GM12873 (cell line): ENCODE results near the gene MAP2K2.

Experiments
- TF ChIP-seq, protein P1 (sequence below): IDR thresholded peaks from 2 replicates; pipeline ENCODE4 v1.5.1; 2012; ENCODE audit warnings: low read depth, mild to moderate bottlenecking, moderate library complexity, low read length, control low read depth; ENCODE audit not compliant: insufficient read depth; ENCODE audit errors: missing control alignments

Gene MAP2K2

DNA sequence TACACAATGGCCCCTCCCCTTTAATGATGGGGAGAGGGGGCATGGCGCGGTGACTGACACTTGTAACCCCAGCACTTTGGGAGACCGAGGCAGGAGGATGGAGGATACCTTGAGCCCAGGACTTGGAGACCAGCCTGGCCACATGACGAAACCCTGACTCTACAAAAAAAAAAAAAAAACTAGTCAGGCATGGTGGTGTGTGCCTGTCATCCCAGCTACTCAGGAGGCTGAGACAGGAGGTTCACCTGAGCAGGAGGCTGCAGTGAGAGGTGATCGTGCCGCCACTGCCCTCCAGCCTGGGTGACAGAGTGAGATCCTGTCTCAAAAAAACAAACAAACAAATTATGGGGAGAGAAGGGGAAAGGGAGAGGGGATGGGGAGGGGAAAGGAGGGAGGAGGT, 43.4 kb downstream of the MAP2K2 start:
- TF ChIP-seq, protein P1, sequence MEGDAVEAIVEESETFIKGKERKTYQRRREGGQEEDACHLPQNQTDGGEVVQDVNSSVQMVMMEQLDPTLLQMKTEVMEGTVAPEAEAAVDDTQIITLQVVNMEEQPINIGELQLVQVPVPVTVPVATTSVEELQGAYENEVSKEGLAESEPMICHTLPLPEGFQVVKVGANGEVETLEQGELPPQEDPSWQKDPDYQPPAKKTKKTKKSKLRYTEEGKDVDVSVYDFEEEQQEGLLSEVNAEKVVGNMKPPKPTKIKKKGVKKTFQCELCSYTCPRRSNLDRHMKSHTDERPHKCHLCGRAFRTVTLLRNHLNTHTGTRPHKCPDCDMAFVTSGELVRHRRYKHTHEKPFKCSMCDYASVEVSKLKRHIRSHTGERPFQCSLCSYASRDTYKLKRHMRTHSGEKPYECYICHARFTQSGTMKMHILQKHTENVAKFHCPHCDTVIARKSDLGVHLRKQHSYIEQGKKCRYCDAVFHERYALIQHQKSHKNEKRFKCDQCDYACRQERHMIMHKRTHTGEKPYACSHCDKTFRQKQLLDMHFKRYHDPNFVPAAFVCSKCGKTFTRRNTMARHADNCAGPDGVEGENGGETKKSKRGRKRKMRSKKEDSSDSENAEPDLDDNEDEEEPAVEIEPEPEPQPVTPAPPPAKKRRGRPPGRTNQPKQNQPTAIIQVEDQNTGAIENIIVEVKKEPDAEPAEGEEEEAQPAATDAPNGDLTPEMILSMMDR, result no peak

GRCh38 chr19:4077800-4078684, 45.9 kb downstream of the MAP2K2 start:
- TF ChIP-seq, protein P1, result no peak

GRCh38 chr19:4077007-4077374, 46.9 kb downstream of the MAP2K2 start:
- TF ChIP-seq, protein P1, result no peak

DNA sequence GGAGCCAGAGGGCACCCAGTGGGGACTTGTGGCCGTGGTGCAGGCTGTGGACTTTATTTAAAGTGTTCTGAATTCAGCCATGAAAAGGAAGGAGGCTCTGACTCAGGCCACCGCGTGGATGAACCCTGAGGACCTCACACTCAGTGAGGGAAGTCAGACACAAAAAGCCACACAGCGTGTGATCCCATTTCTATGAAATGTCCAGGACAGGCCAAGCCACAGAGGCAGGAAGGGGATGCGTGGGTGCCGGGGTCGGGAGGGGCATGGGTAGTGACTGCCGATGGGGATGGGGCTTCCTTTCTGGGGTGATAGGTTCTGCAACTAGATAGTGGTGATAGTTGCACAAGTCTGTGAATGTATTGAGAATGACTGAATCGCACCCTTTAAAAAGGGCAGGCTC, 48.5 kb downstream of the MAP2K2 start:
- TF ChIP-seq, protein P1, result no peak

DNA sequence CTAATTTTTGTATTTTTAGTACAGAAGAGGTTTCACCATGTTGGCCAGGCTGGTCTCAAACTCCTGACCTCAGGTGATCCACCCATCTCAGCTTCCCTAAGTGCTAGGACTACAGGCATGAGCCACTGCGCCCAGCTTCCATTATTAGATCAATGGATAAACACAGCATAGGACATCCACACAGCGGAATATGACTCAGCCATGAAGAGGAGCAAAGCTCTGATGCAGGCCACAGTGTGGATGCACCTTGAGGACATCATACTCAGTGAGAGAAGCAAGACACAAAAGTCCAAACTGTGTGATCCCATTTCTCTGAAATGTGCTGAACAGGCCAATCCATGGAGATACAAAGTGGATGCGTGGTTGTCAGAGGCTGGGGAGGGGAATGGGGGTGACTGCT, 52.3 kb downstream of the MAP2K2 start:
- TF ChIP-seq, protein P1, result no peak

DNA sequence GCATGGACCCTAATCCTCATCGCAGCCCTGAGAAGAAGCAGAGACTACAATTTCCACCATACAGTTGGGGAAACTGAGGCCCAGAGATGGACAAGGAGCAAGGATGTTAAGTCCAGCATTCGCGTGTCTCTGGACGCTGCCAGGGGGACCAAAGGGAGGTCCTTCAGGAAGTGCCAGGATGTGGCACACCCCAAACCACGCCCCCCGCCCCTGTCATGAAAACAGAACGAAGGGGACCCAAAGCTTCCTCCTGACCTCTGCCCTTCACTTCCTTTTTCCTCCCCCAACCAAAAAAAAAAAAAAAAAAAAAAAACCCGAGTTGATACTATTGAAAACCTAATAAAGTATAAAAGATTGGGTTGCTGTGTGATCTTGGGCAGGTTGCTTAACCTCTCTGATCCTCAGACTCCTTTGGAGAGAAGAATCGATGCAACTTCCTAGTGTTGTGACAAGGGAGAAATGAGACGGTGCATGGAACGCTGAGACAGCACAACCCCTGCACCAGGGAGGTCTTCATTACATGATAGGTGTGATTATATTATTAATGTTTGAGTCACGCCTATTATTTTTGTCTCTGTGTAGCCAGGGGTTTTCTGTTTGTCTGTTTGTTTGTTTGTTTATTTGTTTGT, 54.5 kb downstream of the MAP2K2 start:
- TF ChIP-seq, protein P1, result no peak
